Measurements from ENCODE around the gene PCDHA10. TPM values are rescaled to one million over a fixed set of nuclear protein-coding genes. Genes with fewer than 3 reads are reported as not detected.

Gene PCDHA10
- polyA plus RNA-seq, 1 donor from 2014 or later, result 5.5 TPM

- Histone ChIP-seq H3K9ac (ENCODE audit: low read length) (no peak overlapping the region), H3K36me3 (ENCODE audit: insufficient read depth, low read length) (peaks cover 34% of the 10 kb centered on the region), H3K4me2 (ENCODE audit: low read length) (no peak overlapping the region), H3K79me2 (replicated peaks; ENCODE audit: insufficient read depth, low read length) (peaks cover 44% of the 10 kb centered on the region), H4K20me1 (ENCODE audit: insufficient read depth) (no peaks in the 10 kb centered on the region), H3K4me3 (ENCODE audit: low read length) (no peak overlapping the region), H3K9me2 (ENCODE audit: insufficient read depth, low read length) (no peaks in the 10 kb centered on the region), H3K27me3 (ENCODE audit: insufficient read depth, low read depth, low read length) (no peaks in the 10 kb centered on the region), H3K9me3 (ENCODE audit: low read length) (peaks cover 37% of the 10 kb centered on the region), H3F3A (ENCODE audit: insufficient read depth, low read length, poor library complexity, severe bottlenecking) (no peaks in the 10 kb centered on the region), H3K27ac (ENCODE audit: low read length) (no peak overlapping the region), H2AFZ (ENCODE audit: low read depth, low read length) (no peak overlapping the region)
- TF ChIP-seq EZH2 (IDR thresholded peaks at IDR 0.05; ENCODE audit: borderline replicate concordance, insufficient read depth, low read length, poor library complexity, severe bottlenecking) (no peak), POLR2AphosphoS5 (IDR thresholded peaks at IDR 0.05) (no peak), EP300 (conservative IDR thresholded peaks at IDR 0.05; ENCODE audit: poor library complexity, severe bottlenecking) (no peak), MXI1 (conservative IDR thresholded peaks at IDR 0.05; ENCODE audit: poor library complexity, severe bottlenecking) (no peak), SMC3 (conservative IDR thresholded peaks at IDR 0.05; ENCODE audit: poor library complexity) (no peak), TAF1 (IDR thresholded peaks at IDR 0.05; ENCODE audit: low read depth) (no peak)
- TF ChIP-seq, protein P1, sequence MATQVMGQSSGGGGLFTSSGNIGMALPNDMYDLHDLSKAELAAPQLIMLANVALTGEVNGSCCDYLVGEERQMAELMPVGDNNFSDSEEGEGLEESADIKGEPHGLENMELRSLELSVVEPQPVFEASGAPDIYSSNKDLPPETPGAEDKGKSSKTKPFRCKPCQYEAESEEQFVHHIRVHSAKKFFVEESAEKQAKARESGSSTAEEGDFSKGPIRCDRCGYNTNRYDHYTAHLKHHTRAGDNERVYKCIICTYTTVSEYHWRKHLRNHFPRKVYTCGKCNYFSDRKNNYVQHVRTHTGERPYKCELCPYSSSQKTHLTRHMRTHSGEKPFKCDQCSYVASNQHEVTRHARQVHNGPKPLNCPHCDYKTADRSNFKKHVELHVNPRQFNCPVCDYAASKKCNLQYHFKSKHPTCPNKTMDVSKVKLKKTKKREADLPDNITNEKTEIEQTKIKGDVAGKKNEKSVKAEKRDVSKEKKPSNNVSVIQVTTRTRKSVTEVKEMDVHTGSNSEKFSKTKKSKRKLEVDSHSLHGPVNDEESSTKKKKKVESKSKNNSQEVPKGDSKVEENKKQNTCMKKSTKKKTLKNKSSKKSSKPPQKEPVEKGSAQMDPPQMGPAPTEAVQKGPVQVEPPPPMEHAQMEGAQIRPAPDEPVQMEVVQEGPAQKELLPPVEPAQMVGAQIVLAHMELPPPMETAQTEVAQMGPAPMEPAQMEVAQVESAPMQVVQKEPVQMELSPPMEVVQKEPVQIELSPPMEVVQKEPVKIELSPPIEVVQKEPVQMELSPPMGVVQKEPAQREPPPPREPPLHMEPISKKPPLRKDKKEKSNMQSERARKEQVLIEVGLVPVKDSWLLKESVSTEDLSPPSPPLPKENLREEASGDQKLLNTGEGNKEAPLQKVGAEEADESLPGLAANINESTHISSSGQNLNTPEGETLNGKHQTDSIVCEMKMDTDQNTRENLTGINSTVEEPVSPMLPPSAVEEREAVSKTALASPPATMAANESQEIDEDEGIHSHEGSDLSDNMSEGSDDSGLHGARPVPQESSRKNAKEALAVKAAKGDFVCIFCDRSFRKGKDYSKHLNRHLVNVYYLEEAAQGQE (IDR thresholded peaks at IDR 0.05; ENCODE audit: borderline replicate concordance), result no peak
- TF ChIP-seq, protein P2, sequence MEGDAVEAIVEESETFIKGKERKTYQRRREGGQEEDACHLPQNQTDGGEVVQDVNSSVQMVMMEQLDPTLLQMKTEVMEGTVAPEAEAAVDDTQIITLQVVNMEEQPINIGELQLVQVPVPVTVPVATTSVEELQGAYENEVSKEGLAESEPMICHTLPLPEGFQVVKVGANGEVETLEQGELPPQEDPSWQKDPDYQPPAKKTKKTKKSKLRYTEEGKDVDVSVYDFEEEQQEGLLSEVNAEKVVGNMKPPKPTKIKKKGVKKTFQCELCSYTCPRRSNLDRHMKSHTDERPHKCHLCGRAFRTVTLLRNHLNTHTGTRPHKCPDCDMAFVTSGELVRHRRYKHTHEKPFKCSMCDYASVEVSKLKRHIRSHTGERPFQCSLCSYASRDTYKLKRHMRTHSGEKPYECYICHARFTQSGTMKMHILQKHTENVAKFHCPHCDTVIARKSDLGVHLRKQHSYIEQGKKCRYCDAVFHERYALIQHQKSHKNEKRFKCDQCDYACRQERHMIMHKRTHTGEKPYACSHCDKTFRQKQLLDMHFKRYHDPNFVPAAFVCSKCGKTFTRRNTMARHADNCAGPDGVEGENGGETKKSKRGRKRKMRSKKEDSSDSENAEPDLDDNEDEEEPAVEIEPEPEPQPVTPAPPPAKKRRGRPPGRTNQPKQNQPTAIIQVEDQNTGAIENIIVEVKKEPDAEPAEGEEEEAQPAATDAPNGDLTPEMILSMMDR (IDR thresholded peaks at IDR 0.05; ENCODE audit: poor library complexity, severe bottlenecking), result no peak
These were observed 27.7 kb downstream of the PCDHA10 start for GRCh38 chr5:140883373-140883772.

DNA sequence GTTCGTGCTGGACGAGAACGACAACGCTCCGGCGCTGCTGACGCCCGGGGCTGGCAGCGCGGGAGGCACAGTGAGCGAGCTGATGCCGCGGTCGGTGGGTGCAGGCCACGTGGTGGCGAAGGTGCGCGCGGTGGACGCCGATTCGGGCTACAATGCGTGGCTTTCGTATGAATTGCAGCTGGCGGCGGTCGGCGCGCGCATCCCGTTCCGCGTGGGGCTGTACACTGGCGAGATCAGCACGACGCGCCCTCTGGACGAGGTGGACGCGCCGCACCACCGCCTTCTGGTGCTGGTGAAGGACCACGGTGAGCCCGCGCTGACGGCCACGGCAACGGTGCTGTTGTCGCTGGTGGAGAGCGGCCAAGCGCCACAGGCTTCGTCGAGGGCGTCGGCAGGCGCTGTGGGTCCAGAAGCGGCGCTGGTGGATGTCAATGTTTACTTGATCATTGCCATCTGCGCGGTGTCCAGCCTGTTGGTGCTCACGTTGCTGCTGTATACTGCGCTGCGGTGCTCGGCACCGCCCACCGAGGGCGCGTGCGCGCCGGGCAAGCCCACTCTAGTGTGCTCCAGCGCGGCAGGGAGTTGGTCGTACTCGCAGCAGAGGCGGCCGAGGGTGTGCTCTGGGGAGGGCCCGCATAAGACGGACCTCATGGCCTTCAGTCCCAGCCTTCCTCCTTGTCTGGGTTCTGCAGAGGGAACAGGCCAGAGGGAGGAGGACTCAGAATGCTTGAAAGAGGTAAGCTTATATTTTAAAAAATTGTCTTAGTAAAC is 28.4 kb downstream of the PCDHA10 start:
- H3K79me2 ChIP-seq (replicated peaks; ENCODE audit: insufficient read depth, low read length), result peaks cover 44% of the 10 kb centered on the region
- no peaks in the 10 kb centered on the region for H3K9me2 ChIP-seq (ENCODE audit: insufficient read depth, low read length)
- H3K4me2 ChIP-seq (ENCODE audit: low read length), result no peak overlapping the region
- no peaks in the 10 kb centered on the region for H3K27me3 ChIP-seq (ENCODE audit: insufficient read depth, low read depth, low read length)
- no peak overlapping the region for H3K9ac ChIP-seq (ENCODE audit: low read length)
- TF ChIP-seq EZH2 (IDR thresholded peaks at IDR 0.05; ENCODE audit: borderline replicate concordance, insufficient read depth, low read length, poor library complexity, severe bottlenecking) (no peak), POLR2AphosphoS5 (IDR thresholded peaks at IDR 0.05) (no peak), EP300 (conservative IDR thresholded peaks at IDR 0.05; ENCODE audit: poor library complexity, severe bottlenecking) (no peak), MXI1 (conservative IDR thresholded peaks at IDR 0.05; ENCODE audit: poor library complexity, severe bottlenecking) (no peak), RAD21 (conservative IDR thresholded peaks at IDR 0.05) (no peak), SMC3 (conservative IDR thresholded peaks at IDR 0.05; ENCODE audit: poor library complexity) (no peak), TAF1 (IDR thresholded peaks at IDR 0.05; ENCODE audit: low read depth) (no peak)
- TF ChIP-seq, protein P2 (IDR thresholded peaks at IDR 0.05; ENCODE audit: poor library complexity, severe bottlenecking), result no peak
- TF ChIP-seq, protein P1 (IDR thresholded peaks at IDR 0.05; ENCODE audit: borderline replicate concordance), result no peak
- no peak overlapping the region for H3K27ac ChIP-seq (ENCODE audit: low read length)
- peaks cover 35% of the 10 kb centered on the region for H3K9me3 ChIP-seq (ENCODE audit: low read length)
- no peaks in the 10 kb centered on the region for H3F3A ChIP-seq (ENCODE audit: insufficient read depth, low read length, poor library complexity, severe bottlenecking)
- no peak overlapping the region for H3K4me3 ChIP-seq (ENCODE audit: low read length)
- peaks cover 35% of the 10 kb centered on the region for H3K36me3 ChIP-seq (ENCODE audit: insufficient read depth, low read length)
- H2AFZ ChIP-seq (ENCODE audit: low read depth, low read length), result no peak overlapping the region
- no peaks in the 10 kb centered on the region for H4K20me1 ChIP-seq (ENCODE audit: insufficient read depth)

Data from neural cell (in vitro differentiated cells).